Immature natural killer cell (primary cell): Measurements from ENCODE around the gene NCAM2. TPM values are rescaled to one million over a fixed set of nuclear protein-coding genes. Genes with fewer than 3 reads are reported as not detected.

ENCODE experiments used
- DNase-seq, 3 donors: peaks; one replicate each; pipeline ENCODE4 v3.0.0; 2022; ENCODE audit warnings: mixed read lengths in 1 of 3
- H3K27ac Mint-ChIP-seq, 6 donors: one replicate each; pipeline ENCODE4 v1.8.0; 2020; ENCODE audit warnings: mixed read lengths in 6 of 6, mild to moderate bottlenecking in 5 of 6, inconsistent platforms in 4 of 6, moderate library complexity in 3 of 6
- H3K27me3 Mint-ChIP-seq, 3 donors: one replicate each; pipeline ENCODE4 v1.8.0; 2020 to 2021; ENCODE audit warnings: low read depth in 3 of 3, mild to moderate bottlenecking in 3 of 3, mixed read lengths in 3 of 3, moderate library complexity in 3 of 3, inconsistent platforms in 1 of 3
- H3K36me3 Mint-ChIP-seq, 3 donors: one replicate each; pipeline ENCODE4 v1.8.0; 2020; ENCODE audit warnings: mixed read lengths in 3 of 3, inconsistent platforms in 2 of 3, mild to moderate bottlenecking in 2 of 3
- H3K4me1 Mint-ChIP-seq, 2 donors: one replicate each; pipeline ENCODE4 v1.8.0; 2020; ENCODE audit warnings: inconsistent platforms in 2 of 2, mild to moderate bottlenecking in 2 of 2, mixed read lengths in 2 of 2, moderate library complexity in 1 of 2
- H3K4me3 Mint-ChIP-seq, 5 donors: one replicate each; pipeline ENCODE4 v1.8.0; 2020; ENCODE audit warnings: mild to moderate bottlenecking in 5 of 5, mixed read lengths in 5 of 5, inconsistent platforms in 3 of 5, moderate library complexity in 3 of 5
- H3K9me3 Mint-ChIP-seq, 6 donors: one replicate each; pipeline ENCODE4 v1.8.0; 2020; ENCODE audit warnings: mild to moderate bottlenecking in 6 of 6, mixed read lengths in 6 of 6, inconsistent platforms in 4 of 6, moderate library complexity in 3 of 6
- polyA plus RNA-seq, 3 donors: library from polyadenylated mRNA; unstranded; fragments of 300-500 nt; fragmentation: Illumina TruSeq; gene quantifications; one replicate each; pipeline ENCODE4 v1.2.3, GENCODE V29; 2021

The NCAM2 gene
- polyA plus RNA-seq, 3 donors from 2014 or later: 0.55 TPM; not detected in 2

DNA sequence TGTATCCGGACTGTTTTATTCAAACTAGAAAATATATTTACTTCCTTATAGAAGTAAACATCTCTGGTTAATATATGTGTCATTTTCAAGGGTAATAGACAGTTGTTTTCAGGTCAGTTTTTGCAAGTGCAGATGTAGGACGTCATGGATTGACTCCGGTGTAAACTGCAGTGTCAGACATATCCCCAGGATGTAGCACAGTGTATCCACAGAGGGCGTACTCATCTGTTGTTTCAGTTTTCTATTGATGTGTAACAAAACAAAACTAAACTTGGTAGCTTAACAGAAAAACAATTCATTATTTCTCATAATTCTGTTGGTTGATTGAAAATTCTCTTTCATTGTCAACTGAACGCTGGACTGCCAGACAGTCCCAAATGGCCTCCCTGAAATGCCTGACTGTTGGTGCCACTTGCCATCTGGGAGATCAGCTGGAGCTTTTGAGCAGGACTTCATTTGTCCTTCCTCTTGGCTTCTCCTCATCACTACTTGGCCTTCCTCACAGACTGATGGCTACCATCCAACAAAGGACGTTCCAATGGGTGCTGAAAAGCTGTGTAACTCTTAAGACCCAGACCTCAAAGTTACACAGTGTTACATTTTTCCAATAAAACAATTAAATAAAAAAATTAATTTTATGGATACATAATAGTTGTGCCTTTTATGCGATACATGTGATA is 181.6 kb downstream of the NCAM2 start:
- H3K4me3 Mint-ChIP-seq: no peak overlapping the region
- H3K36me3 Mint-ChIP-seq: no peaks in the 10 kb centered on the region
- no peak overlapping the region for H3K27ac Mint-ChIP-seq
- no peak for DNase-seq
- H3K27me3 Mint-ChIP-seq: no peaks in the 10 kb centered on the region
- peaks cover 12 to 15% of the 10 kb centered on the region in 2 donors for H3K4me1 Mint-ChIP-seq
- H3K9me3 Mint-ChIP-seq: peaks cover 0 to 10% (median under 1%) of the 10 kb centered on the region in 6 donors

DNA sequence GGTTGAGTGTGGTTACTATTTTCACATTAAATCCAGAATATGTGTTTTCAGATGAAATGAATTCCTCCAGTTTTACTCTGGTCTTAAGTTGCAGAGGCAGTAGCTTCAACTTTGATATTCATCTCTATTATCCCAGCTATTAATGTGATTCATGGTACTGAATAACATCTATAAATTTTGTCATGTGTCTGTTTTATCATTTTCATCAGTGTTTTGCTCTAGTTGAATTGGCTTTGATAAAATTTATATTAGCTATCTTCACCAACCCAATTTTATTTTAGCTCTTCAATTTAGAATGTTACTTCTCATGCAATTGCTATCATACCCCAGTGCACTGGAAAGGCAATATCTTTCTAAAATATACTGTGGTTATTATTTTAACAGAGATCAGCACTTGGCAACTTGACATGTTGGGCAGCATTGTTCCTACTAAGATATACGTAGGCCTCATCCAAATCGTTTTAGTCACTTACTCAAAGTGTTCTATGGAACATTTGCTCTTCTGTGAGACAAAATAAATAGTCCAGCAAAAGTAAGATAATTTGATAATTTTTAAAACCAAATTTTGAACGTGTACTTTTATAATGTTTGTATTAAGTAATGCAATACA is 184.3 kb downstream of the NCAM2 start:
- no peaks in the 10 kb centered on the region for H3K36me3 Mint-ChIP-seq
- peaks cover 0 to 3% (median 2%) of the 10 kb centered on the region in 3 donors for H3K27me3 Mint-ChIP-seq
- H3K9me3 Mint-ChIP-seq: peaks cover 0 to 4% (median under 1%) of the 10 kb centered on the region in 6 donors
- H3K4me3 Mint-ChIP-seq: no peak overlapping the region
- DNase-seq: no peak
- H3K27ac Mint-ChIP-seq: no peak overlapping the region
- H3K4me1 Mint-ChIP-seq: no peaks in the 10 kb centered on the region

DNA sequence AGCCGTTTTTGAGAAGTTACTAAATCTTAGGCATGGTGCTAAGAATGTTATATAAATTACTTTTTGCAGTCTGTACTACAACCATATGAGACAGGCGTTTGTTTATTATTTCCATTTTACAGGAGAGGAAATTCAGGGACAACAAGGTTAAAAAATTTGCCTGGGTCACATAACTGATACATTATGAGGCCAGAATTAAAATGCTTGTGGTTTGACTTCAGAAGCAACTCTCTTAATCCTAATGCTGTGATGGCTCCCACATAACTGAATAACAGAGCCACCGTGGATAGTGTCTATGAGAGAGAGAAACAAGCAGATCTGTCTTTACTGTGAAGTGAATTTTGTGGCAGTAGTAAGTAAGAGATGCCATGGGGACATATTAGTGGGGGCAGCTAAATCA is 184.9 kb downstream of the NCAM2 start:
- Mint-ChIP-seq H3K27me3 (peaks cover 0 to 3% (median 2%) of the 10 kb centered on the region in 3 donors), H3K27ac (no peak overlapping the region), H3K36me3 (no peaks in the 10 kb centered on the region), H3K4me3 (no peak overlapping the region), H3K9me3 (peaks cover 0 to 2% (median under 1%) of the 10 kb centered on the region in 6 donors), H3K4me1 (no peaks in the 10 kb centered on the region)
- no peak for DNase-seq

DNA sequence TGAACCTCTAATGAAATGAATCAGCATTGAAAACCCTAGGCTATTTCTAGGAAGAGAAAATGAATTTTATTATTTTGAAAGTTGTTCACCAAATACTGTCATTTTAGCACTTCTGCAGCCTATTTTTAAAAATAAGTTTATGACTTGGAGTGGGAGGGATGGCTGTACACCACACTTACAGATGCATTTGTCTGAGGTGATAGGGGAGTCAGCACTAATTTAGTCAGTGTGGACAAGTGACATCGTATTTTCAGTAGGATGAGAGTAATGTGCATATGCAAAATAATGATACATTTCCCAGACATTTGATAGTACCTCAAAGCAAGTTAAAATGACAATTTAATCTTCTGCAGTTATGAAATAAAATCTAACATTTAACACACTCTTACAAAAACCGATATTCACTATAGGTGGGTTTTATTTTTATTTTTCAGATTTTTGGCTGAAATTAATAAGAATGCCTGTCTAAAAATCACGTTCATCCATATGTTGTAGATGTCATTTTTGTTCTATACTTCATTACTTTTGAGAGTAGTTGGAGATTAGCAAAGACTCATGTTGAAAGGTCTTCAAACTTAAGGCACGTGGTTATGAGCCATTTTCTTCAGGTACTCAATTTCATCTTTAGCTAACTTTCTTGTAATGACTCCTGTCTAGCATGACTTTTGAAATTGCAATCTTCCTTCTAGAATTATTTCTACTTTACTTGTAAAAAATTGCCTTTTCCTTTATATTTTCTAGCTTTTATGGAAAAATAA is 186.7 kb downstream of the NCAM2 start:
- no peak for DNase-seq
- no peak overlapping the region for H3K27ac Mint-ChIP-seq
- no peaks in the 10 kb centered on the region for H3K4me1 Mint-ChIP-seq
- no peaks in the 10 kb centered on the region for H3K36me3 Mint-ChIP-seq
- H3K9me3 Mint-ChIP-seq: peaks cover 0 to 4% (median under 1%) of the 10 kb centered on the region in 6 donors
- no peak overlapping the region for H3K4me3 Mint-ChIP-seq
- H3K27me3 Mint-ChIP-seq: peaks cover 0 to 3% (median 2%) of the 10 kb centered on the region in 3 donors

DNA sequence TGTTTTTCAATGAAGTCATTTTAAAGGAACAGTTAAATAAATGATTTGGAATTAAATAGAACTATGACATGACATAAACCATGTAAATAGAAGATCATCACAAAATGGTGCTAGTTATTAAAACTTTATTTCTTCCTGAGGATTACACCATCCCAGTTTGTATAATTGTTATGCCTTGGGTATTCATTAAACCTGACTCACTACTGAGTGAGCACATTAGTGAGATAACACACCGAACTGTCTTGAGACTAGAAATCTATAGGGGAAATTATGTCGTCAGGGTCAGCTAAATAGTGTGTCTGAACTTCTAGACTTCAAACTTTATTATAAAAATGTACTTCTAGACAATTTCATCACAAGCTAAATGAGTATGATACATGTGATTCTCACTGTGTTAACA is 189.4 kb downstream of the NCAM2 start:
- no peak for DNase-seq
- Mint-ChIP-seq H3K36me3 (no peaks in the 10 kb centered on the region), H3K9me3 (peaks cover 0 to 10% (median under 1%) of the 10 kb centered on the region in 6 donors), H3K27ac (no peak overlapping the region), H3K27me3 (peaks cover 0 to 3% (median 2%) of the 10 kb centered on the region in 3 donors), H3K4me1 (peaks cover 0 to 5% of the 10 kb centered on the region in 2 donors), H3K4me3 (no peak overlapping the region)

DNA sequence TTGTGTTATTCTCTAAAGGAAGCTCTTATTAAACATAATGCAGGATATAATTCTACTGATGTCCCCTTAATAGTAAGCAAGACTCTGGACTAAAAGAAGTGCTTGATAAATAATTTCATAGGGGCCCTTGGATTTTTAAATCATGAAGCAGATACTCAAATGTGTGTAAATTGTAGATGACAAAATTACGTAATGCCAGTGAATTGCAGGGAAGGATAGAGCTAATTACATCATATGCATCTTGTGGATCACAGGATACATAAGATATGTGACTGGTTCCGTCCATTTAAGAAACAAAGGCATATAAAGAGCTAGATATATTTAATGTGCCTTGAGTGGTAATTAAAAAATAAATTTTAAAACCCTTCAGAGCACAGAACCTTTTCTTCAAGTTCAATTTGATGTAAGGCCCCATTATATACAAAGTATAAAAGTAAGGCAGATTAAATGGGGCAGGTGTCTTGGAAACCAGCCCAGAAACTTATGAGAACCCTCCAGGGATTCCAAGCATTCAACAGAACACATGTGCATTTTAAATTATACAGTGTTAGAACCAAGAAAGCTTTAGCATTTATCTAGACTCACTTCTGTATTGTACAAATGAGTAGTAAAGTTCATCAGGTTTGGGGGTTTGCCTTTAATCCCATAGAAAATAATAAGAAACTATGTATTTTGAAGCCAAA is 190.4 kb downstream of the NCAM2 start:
- Mint-ChIP-seq H3K4me1 (peaks cover 0 to 7% of the 10 kb centered on the region in 2 donors), H3K27me3 (peaks cover 0 to 3% (median 2%) of the 10 kb centered on the region in 3 donors), H3K4me3 (no peak overlapping the region), H3K27ac (no peak overlapping the region), H3K36me3 (no peaks in the 10 kb centered on the region), H3K9me3 (peaks cover 0 to 9% (median under 1%) of the 10 kb centered on the region in 6 donors)
- no peak for DNase-seq

DNA sequence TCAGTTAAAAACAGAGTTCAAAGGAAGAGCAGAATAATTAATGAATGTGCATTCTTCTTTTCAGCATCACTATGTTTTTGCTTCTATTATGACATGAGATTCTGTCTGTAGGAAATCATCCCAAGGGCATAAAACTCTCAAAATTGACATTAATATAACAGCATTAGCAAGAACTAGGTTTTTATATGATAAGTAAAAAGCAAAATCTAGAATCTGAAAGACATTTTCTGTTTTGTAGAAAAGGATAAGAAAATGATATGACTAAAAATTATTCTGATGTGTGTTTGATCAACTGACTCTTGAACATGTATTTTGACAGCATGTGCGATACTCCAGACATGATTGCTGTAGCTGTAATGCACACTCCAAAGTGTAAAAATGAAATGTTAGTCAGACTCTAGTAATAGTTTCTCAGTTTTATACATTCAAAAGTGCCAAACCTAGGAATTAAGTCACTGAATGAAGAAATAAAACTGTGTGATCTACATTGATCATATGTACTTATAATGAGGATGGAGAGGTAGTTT is 197.3 kb downstream of the NCAM2 start:
- no peaks in the 10 kb centered on the region for H3K27me3 Mint-ChIP-seq
- peaks cover 0 to 6% (median 2%) of the 10 kb centered on the region in 6 donors for H3K9me3 Mint-ChIP-seq
- H3K27ac Mint-ChIP-seq: no peak overlapping the region
- peaks cover 26 to 35% of the 10 kb centered on the region in 2 donors for H3K4me1 Mint-ChIP-seq
- no peaks in the 10 kb centered on the region for H3K36me3 Mint-ChIP-seq
- no peak overlapping the region for H3K4me3 Mint-ChIP-seq
- DNase-seq: no peak

DNA sequence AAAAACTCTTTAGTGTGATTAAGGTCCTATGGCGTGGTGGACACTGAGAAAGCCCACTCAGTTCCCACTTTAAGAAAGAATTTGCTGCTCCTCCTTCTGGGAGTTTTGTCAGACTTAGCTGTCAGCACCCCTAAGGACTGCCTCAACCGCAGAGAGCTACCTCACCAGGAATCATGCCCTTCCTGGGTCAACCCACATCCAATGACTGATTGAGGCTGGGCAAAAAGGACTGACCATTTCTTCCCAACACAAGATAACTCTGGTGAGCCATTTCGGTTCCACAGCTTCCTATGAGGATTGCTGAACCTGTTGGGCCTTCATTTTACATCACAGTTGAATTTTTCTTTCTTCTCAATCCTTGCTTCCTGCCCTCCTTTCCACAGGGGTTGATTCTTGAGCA is 197.9 kb downstream of the NCAM2 start:
- DNase-seq: no peak
- Mint-ChIP-seq H3K9me3 (peaks cover 0 to 6% (median 1%) of the 10 kb centered on the region in 6 donors), H3K27me3 (no peaks in the 10 kb centered on the region), H3K27ac (peak overlapping the region in 1 of 6 donors; percentile 73), H3K4me1 (peaks cover 32 to 40% of the 10 kb centered on the region in 2 donors), H3K36me3 (no peaks in the 10 kb centered on the region), H3K4me3 (no peak overlapping the region)

DNA sequence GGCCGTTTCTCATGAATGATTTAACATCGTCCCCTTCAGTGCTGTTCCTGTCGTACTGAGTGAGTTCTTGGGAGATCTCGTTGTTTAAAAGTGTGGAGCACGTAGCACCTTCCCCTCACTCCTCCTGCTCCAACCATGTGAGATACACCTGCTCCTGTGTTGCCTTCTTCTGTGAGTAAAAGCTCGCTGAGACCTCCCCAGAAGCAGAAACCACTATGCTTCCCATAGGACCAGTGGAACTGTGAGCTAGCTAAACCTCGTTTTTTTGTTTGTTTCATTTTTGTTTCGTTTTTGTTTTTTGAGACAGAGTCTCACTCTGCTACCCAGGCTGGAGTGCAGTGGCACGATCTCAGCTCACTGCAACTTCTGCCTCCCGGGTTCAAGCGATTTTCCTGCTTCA is 198.6 kb downstream of the NCAM2 start:
- H3K9me3 Mint-ChIP-seq: peaks cover 0 to 10% (median 1%) of the 10 kb centered on the region in 6 donors
- H3K4me1 Mint-ChIP-seq: peaks cover 40 to 45% of the 10 kb centered on the region in 2 donors
- no peak for DNase-seq
- no peaks in the 10 kb centered on the region for H3K27me3 Mint-ChIP-seq
- H3K4me3 Mint-ChIP-seq: peak overlapping the region in 1 of 5 donors; percentile 54
- peak overlapping the region in 4 of 6 donors; percentile 10 to 63 (median 45) for H3K27ac Mint-ChIP-seq
- no peaks in the 10 kb centered on the region for H3K36me3 Mint-ChIP-seq

DNA sequence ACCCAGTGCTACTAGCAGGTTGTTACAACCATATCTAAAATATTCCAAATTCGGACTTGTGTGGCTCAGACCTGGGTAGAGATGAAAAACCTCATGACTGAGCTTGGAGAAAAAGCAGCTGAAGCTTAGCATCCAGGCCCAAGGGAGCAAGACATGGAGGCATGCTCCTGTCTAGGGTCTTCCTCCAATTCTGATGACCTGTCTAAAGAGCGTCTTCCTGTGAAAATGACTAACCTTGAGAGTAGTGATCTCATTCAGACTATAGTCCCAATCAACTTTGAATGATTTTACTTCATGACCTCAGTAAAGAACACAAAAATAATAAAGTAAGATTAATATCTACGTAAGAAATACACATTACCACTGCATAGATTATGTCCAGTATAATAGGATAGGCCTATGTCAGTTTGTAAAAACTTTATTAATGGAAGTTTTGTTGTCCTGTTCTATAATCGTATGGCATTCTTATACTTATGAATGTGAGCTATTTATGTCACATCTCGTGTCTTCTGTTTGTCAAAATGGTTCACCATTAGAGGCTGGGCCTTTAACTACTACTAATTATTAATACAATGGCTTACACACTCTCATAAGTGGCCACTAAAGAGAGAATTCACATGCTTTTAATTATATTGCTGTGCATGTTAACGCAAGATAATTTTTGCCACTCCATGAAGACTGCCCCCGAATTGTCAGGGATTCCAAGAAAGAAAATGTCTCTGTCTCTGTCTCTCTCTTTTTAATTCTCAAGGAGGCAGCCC is 201.3 kb downstream of the NCAM2 start:
- H3K4me3 Mint-ChIP-seq: peak overlapping the region; percentile 24 to 86 (median 81)
- H3K4me1 Mint-ChIP-seq: peaks cover 43 to 46% of the 10 kb centered on the region in 2 donors
- H3K9me3 Mint-ChIP-seq: peaks cover 0 to 11% (median 0%) of the 10 kb centered on the region in 6 donors
- no peaks in the 10 kb centered on the region for H3K27me3 Mint-ChIP-seq
- DNase-seq: no peak
- no peaks in the 10 kb centered on the region for H3K36me3 Mint-ChIP-seq
- peak overlapping the region; percentile 51 to 92 (median 85) for H3K27ac Mint-ChIP-seq

DNA sequence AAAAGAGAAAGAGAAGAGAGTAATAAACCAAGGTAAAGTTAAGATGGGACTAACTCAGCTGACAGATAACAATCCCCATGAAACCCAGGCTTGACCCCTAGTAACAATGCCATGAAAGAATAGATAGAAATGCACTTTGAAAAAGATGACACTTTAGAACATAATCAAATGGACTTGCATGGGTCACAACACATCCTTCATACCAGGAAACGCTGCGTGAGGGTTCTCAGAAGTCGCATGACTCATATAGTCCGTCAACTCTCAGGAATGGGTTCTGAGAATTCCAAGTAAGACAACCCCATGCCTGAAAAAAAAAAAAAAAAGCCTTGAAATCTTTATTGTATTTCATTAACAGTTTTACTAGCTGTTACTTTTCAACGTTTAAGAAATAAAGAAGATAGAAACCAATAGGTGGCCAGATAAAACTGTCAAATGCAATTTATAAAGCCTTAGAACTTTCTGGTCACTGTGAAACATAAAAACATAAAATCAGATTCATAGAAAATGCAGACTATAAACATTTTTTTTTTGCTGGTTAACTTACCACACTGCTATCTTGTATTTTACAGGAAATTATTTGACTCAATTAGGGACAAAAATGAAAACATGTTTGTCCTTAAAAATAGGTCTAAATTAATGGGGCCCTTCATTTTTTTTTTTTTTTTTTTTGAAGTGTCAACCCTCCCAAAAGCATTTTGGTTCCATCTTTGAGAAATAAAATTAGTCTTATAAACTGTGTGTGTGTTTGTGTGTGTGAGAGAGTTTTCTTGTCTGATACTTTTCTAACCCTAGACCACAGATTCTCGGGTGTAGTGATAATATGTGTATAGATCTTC is 202.1 kb downstream of the NCAM2 start:
- Mint-ChIP-seq H3K9me3 (peaks cover 0 to 11% (median 0%) of the 10 kb centered on the region in 6 donors), H3K27ac (peak overlapping the region; percentile 51 to 92 (median 85)), H3K4me1 (peaks cover 43 to 46% of the 10 kb centered on the region in 2 donors), H3K27me3 (peaks cover 0 to 1% (median 0%) of the 10 kb centered on the region in 3 donors), H3K36me3 (no peaks in the 10 kb centered on the region), H3K4me3 (peak overlapping the region; percentile 53 to 86 (median 81))
- DNase-seq: peak in 1 of 3 donors; percentile 7
